Right lung (tissue), 5 donors: Measurements from ENCODE around the gene BSN. TPM values are rescaled to one million over a fixed set of nuclear protein-coding genes. Genes with fewer than 3 reads are reported as not detected.

ENCODE experiments used
- DNase-seq, 2 donors: peaks; one replicate each; pipeline ENCODE4 v3.0.0-alpha.2; 2013
- polyA plus RNA-seq, 5 donors: library from polyadenylated mRNA; unstranded; fragments of 120-200 nt; gene quantifications; one replicate each; pipeline versions ENCODE4 v1.2.1 to v1.2.3, GENCODE V29; 2013; ENCODE audit warnings: inconsistent platforms in 1 of 5, low replicate concordance in 1 of 5; ENCODE audit not compliant: insufficient read length in 5 of 5, insufficient read depth in 1 of 5

The BSN gene
- polyA plus RNA-seq, 5 donors: 0.73 to 0.97 (median 0.81) TPM

DNA sequence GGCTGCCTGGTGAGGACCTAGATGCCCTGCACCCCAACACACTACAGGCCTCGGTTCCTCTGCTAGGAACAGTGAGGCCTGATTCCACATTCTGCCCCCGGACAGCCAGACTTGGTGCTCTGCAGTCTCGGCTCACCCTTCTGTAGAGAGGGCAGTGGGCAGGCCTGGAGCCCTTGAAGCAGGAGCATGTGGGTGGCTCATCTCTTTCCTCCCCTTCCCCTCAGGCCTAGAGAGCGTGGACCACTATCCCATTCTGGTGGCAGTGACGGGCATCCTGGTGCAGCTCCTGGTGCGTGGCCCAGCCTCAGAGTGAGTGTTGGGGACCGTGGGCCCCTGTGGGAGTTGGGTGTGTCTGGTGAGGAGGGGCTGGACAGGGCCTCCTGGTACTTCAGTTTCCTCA lies 161.9 kb downstream of the BSN start:
- DNase-seq: no peak

- no peak for DNase-seq
Measured at GRCh38 chr3:49716691-49717210, 162.5 kb downstream of the BSN start.

DNA sequence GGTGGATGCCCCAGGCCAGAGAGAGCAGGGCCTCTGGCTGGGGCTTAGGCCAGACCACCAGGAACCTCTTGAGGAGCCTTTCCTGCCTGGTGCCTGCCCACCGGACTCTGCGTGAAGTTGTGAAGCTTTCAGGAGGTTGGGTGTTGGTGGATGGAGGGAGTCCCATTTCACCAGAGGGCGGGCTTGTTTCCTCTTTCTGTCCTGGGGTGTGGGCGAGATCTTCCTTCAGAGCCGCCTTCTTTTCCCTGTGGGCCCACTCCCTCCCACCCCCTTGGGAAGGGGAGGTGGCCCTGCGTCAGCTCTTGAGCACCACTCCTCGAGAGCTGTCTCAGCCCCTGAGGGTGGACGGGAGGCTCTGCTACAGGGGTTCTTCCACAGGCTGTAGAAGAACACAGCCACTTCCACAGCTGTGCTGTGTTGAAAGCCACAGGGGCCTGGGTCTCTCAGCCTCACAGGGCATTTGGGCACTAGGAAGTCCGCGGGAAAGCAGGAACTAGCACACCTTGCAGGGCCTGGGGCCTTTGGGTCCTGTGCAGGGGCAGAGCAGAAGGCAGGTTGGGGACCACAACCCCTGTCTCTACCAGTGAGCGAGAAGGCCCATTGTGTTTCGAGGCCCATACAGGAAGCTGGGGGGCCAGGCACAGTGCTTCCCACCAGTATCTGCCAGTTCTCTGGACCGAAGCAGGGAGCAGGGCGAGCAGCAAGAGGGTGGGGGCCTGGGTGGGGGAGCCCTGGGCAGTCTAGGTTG lies 163.1 kb downstream of the BSN start:
- no peak for DNase-seq

DNA sequence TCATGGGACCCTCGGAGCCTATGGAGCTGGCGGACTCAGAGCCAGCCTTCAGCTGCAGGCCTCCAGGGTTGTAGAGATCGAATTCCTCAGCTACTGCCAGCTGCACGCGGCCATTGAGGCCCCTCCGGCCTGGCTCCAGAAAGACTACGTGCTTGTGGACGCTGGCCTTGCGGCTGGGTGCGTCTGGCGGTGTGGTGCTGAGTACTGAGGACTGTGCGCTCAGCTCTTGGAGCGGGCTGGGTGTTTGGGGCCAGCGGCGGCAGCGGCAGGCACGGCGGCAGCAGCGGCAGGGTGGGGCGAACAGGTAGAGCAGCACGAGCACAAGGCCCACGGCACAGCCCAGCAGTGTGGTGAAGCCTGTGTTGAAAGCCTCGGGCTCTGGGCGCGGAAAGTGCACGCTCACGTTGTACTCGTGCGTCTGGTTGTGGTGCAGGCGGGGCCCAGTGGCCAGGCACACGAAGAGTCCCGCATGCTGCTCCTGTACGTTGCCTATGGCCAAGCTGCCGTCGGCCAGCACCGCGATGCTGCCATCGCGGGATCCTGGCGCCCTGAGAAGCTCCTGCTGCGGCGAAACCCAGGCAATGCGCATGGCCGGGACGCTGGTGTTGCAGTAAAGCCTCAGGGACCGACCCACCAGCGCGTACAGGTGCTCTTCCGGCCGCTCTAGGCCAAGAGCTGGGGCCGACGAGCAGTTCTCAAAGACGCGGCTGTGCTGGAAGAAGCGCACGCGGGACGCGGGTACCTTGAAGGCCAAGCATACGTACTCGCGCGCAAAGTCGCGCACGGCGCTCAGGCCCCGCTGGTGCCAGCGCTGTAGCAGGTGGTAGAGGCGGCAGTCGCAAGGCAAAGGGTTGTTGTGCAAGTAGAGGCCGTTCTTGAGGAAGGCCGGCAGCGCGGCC lies 163.9 kb downstream of the BSN start:
- DNase-seq: no peak

- no peak for DNase-seq
Measured at GRCh38 chr3:49718858-49719213, 164.6 kb downstream of the BSN start.

GRCh38 chr3:49719214-49719884 lies 165.1 kb downstream of the BSN start, which contains the start of gene AMIGO3:
Gene AMIGO3, minus strand, starts transcription at chr3:49719684. Its CDS starts 219 bp downstream, at chr3:49719465.
- DNase-seq: peak; percentile 90

Other genes with a start within 250 kb of the BSN start
- gene USP4, start 214.4 kb upstream of the BSN start, polyA plus RNA-seq: 10 to 100 TPM; 65.0 to 80.3 (median 72.7) TPM
- gene GPX1, start 196.1 kb upstream of the BSN start, polyA plus RNA-seq: 100 to 1,000 TPM in 4 of 5 donors, 10 to 100 TPM in 1; 97.4 to 224 (median 122) TPM
- gene RHOA, start 142.5 kb upstream of the BSN start, polyA plus RNA-seq: 100 to 1,000 TPM; 456 to 543 (median 472) TPM
- gene TCTA, start 142.1 kb upstream of the BSN start, polyA plus RNA-seq: 10 to 100 TPM; 17.3 to 24.0 (median 20.9) TPM
- gene AMT, start 132.0 kb upstream of the BSN start, polyA plus RNA-seq: 10 to 100 TPM; 26.3 to 41.7 (median 29.9) TPM
- 10 to 100 TPM; 22.7 to 30.5 (median 24.0) TPM for gene NICN1, start 125.2 kb upstream of the BSN start, polyA plus RNA-seq
- 10 to 100 TPM; 43.0 to 62.1 (median 50.1) TPM for gene DAG1, start 84.2 kb upstream of the BSN start, polyA plus RNA-seq
- 100 to 1,000 TPM in 1 of 5 donors, 10 to 100 TPM in 4; 87.1 to 116 (median 90.4) TPM for gene APEH, start 119.9 kb downstream of the BSN start, polyA plus RNA-seq
- 10 to 100 TPM; 21.3 to 54.2 (median 40.5) TPM for gene MST1, start 135.0 kb downstream of the BSN start, polyA plus RNA-seq
- gene RNF123, start 135.1 kb downstream of the BSN start, polyA plus RNA-seq: 10 to 100 TPM; 25.9 to 33.5 (median 27.4) TPM
- 1 to 10 TPM in 4 of 5 donors, under 1 TPM in 1; 0.66 to 2.6 (median 1.9) TPM for gene AMIGO3, start 165.2 kb downstream of the BSN start, polyA plus RNA-seq
- 10 to 100 TPM in 4 of 5 donors, 1 to 10 TPM in 1; 9.2 to 21.5 (median 12.3) TPM for gene GMPPB, start 169.5 kb downstream of the BSN start, polyA plus RNA-seq
- gene IP6K1, start 232.1 kb downstream of the BSN start, polyA plus RNA-seq: 10 to 100 TPM; 37.1 to 50.3 (median 44.5) TPM
- 1 to 10 TPM in 4 of 5 donors, under 1 TPM in 1; 0.73 to 5.8 (median 4.5) TPM for gene CDHR4, start 245.4 kb downstream of the BSN start, polyA plus RNA-seq
- gene INKA1, start 248.8 kb downstream of the BSN start, polyA plus RNA-seq: 10 to 100 TPM; 10.6 to 25.0 (median 15.6) TPM